Right forelimb (tissue), 1 donor: ENCODE data around the gene PINK1.
"Not testable (repeated sequence)": the region's sequence is repeated elsewhere in the genome, so short reads cannot be mapped to it uniquely, and the experiment has no call there.

ENCODE experiments used
- DNase-seq: peaks from one replicate; pipeline ENCODE4 v3.0.0-alpha.2; 2018

Gene PINK1

GRCh38 chr1:20633190-20634064 is at the start of gene PINK1:
PINK1 (plus strand) TSS chr1:20633458; CDS start chr1:20633549, 91 bp downstream.
- peak; percentile 91 for DNase-seq

DNA sequence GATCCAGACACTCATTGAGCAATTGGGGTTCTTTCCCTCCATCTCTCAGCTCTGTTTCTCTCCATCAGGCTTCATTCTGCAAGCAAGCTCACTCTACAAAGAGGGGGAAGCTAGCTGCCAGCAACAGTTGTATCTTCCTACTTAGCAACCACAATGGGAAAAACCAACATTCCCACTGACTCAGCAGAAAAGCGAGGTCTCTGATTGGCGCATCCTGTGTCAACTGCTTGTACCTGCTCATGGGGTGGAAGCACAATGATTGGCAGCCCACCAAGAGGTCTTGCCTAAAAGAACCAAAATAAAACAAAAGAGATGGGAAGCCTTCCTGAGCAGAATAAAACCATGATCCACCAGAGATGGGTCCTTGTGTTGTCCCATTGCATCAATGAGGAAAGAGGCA is 48.4 kb upstream of the PINK1 start:
- no peak for DNase-seq

DNA sequence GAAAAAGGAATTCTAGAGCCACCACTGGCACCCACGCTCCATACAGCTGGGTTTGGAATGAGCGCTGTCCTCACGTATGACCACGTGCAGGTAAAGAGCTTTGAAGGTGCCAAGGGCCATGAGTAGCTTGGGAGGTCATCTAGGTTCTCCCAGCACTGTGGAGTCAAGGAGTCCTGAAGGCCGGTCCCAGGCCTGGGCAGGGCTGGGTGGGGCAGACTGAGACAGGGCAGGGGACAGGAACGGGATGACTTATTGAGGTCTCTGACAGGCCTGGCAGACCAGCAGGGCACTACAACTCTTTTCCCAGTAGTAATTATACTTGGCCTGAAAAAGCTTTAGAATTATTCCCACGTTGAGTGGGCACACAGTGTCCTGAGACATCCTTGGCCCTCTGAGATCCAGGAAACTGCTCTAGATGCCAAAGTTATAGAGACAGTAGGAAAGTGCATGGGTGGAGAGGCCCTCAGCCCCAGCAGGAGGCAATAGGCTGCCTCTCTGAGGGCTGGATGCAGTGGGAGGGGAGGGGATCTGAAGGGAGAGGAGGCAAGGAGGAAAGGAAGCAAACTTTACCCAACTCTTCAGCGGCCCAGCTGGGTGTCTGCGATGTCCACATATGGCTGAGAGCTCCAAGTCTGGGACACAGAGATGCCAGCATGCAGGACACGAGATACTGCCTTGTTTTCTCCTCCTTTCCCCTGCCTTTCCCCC is 46.2 kb upstream of the PINK1 start:
- no peak for DNase-seq

GRCh38 chr1:20587661-20588053 is 45.6 kb upstream of the PINK1 start:
- DNase-seq = no peak

DNA sequence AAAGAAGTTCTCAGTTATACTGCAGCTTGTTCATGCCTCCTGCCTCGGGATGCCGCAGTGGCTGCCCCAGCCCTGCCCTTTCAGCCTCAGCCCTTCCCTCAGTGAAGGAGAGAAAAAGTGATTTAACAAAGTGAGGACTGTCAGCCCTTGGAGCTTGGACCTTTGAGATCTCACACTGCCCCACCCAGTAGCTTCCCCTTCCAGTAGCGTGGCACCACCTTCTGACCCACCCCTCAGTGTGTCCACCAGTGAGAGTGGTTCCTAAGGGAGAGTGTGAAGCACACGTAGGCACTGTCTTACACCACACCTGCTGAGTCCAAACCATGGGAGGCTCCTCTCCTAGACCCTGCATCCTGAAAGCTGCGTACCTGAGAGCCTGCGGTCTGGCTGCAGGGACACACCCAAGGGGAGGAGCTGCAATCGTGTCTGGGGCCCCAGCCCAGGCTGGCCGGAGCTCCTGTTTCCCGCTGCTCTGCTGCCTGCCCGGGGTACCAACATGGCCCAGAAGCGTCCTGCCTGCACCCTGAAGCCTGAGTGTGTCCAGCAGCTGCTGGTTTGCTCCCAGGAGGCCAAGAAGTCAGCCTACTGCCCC is 44.5 kb upstream of the PINK1 start, which contains the start of gene CDA:
CDA (plus strand) TSS at position 464 of the 592 bp plus-strand sequence; CDS start at position 497, 33 bp downstream.
- DNase-seq = no peak

DNA sequence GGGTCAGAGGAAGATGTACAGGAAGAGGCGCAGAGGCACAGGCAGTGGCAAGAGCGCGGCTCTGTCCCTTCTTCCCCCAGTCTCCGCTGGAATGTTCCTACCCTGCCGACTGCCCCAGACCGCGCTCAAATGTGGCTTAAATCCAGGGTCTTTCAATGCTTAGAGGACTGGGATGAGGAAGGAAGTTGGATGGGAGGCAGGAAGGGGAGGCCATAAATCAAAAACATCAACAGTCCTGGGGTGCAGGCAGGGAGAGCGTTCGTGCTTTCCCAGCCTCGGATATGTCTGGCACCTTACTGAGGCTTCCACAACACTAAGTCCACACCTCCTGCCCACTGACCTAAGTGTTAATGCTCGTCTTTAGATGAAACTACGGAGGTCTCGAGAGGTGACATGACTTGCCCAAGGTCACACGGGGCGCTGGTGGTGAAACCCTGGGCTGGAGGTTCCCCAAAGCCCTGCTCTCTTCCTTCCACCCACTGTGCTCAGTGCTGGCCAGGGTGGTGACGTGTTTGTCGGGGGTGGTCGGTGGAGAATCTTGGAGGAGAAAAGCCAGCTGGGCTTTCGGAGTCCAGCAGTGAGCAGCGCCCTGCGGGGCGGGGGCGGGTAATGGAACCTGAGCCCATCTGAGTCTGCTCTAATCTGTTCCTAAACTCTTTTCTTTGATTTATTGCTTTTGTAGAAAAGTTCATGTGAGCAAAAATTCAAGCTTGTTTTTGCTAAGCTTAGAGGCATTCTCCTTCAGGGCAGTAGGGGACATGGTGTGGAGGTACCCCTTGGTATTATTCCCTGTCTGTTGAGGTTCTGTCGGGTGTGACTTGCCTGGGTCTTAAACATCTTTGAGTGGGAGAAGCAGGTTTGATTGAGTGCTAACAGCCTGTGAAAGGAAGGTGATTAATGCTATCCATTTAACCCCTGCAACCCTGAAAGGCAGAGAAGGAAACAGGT is 43.7 kb upstream of the PINK1 start:
- peak; percentile 43 for DNase-seq

- no peak for DNase-seq
Observed at GRCh38 chr1:20590306-20590777, 42.9 kb upstream of the PINK1 start.

DNA sequence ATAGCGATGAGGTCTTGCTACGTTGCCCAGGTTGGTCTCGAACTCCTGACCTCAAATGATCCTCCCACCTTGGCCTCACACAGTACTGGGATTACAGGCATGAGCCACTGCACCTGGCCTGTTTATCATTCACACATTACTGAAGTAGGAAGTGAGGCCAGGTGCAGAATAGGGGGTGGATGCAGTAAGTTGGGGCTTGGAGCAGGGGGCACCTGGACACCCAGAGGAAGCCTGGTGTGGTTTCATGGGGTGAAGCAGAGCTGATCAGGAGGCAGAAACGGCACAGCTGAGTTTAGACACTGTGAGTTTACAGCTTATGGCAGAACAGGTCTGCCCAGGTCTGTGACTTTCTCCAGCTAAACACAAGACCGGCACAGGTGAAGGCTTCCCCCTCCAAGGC is 39.5 kb upstream of the PINK1 start:
- no peak for DNase-seq

GRCh38 chr1:20594746-20595145 is 38.5 kb upstream of the PINK1 start:
- no peak for DNase-seq

- DNase-seq = no peak
Observed at GRCh38 chr1:20596106-20596505, 37.2 kb upstream of the PINK1 start.

GRCh38 chr1:20597650-20598049 is 35.6 kb upstream of the PINK1 start:
- DNase-seq = no peak

- DNase-seq = no peak
Observed at GRCh38 chr1:20600156-20600555, 33.1 kb upstream of the PINK1 start.

- DNase-seq = no peak
Observed at GRCh38 chr1:20601129-20601825, 32.0 kb upstream of the PINK1 start.

- no peak for DNase-seq
Observed at GRCh38 chr1:20602851-20603450, 30.3 kb upstream of the PINK1 start.

- DNase-seq = no peak
Observed at GRCh38 chr1:20603504-20604464, 29.5 kb upstream of the PINK1 start.

DNA sequence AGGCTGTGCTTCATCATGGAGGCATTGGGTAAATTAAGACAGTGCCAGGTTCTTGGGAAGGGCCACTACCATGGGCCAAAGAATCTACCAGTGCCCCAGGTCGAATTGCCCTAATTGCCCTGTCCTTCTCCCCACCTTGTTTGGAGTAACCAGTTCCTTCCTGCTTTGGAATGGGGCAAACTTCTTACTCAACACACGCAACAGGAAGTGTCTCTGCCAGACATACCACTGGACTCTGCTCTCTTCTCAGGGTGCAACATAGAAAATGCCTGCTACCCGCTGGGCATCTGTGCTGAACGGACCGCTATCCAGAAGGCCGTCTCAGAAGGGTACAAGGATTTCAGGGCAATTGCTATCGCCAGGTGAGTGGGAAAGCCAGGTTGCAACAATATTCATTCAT is 28.6 kb upstream of the PINK1 start:
- no peak for DNase-seq

DNA sequence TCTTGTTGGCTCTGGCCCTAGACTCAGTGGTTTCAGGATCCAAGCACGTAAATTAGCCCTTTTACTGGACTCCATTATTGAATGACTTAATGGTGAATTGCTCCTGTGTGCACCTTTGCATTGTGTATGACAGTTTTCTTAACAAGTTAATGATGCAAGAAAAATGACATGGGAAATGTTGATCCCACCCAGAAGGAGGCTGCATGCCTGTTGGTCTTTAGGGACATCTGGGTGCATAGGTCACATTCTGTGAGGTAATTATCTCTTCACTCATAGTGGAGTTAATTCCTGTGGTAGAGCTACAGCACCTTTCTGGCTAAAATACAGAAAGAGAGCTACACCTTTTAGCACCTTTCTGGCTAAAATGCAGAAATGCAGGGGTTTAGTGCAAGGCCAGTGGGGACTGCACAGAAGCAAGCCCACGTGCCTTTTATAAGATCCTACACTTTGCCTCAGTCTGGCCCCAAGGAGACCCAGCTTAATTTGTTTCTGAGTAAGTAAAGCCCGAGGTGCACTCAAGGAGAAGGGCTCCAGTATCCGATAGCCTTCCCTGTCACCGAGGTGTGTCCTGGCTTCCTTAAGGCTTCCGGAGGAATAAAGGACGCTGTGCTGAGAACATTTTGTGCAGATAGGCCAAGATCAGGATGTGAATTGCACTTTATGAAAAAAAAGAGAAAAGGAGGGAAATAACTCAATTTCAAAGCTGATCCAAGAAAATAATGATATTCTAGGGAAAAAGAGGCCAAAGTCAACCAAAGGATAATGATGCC is 26.3 kb upstream of the PINK1 start:
- DNase-seq = not testable (repeated sequence)

DNA sequence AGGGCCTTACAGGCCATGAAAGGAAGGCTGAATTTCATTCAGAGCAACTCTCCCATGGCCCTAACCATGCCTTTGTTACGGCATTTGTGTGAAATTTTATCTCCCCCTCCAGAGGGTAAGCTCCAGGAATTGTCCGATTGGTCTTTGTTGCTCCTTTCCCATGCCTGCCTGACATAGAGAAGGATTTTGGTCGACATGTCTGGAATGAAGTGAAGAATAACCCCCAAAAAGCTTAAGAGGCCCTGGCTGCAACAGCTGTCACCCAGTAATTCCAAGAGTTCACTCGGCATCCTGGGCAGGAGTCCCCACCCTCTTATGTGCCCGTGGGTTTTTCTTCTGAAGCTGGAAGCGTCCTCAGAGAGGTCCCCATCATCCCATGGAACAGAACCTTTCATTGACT is 23.7 kb upstream of the PINK1 start:
- no peak for DNase-seq

DNA sequence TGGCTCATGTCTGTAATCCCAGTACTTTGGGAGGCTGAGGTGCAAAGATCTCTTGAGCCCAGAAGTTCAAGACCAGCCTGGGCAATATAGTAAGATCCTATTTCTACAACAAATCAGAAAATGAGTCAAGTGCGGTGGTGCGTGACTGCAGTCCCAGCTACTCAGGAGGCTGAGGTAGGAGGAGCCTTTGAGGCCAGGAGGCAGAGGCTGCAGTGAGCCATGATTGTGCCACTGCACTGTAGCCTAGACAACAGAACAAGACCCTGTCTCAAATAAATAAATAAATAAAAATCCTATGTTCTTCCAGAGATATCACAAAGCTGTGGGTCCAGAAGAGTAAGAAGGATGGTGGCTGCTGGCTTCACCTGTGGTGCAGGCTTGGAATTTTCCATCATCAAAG is 22.3 kb upstream of the PINK1 start:
- DNase-seq = no peak
